Keratinocyte (primary cell): Measurements from ENCODE around the gene SLC25A13. TPM values are rescaled to one million over a fixed set of nuclear protein-coding genes. Genes with fewer than 3 reads are reported as not detected.

Experiments
- DNase-seq: peaks from one replicate; pipeline ENCODE4 v3.0.0-alpha.2; 2011; ENCODE audit warnings: low read depth, missing footprints, low spot score
- FAIRE-seq: peaks from 2 replicates; lab custom pipeline; 2011; peaks lifted over from hg19 to GRCh38; lab: Jason Lieb, UNC
- H2AFZ ChIP-seq: 2 replicates; pipeline ENCODE4 v1.6.0; 2012; ENCODE audit warnings: low read length, control low read depth, inconsistent platforms; ENCODE audit not compliant: control insufficient read depth
- H3K27ac ChIP-seq: 2 replicates; pipeline ENCODE4 v1.5.1; 2011; ENCODE audit warnings: low read length; ENCODE audit not compliant: control insufficient read depth, insufficient read depth
- H3K27me3 ChIP-seq: 3 replicates; pipeline ENCODE4 v1.6.0; 2011; ENCODE audit warnings: low read length; ENCODE audit not compliant: control insufficient read depth, insufficient read depth; ENCODE audit errors: extremely low read depth
- H3K36me3 ChIP-seq, 2 experiments: 2 replicates in 1 of 2; 3 replicates in 1 of 2; pipeline ENCODE4 v1.5.1; 2011; ENCODE audit warnings: low read length in 2 of 2, mild to moderate bottlenecking in 1 of 2; ENCODE audit not compliant: control insufficient read depth in 2 of 2, insufficient read depth in 2 of 2; ENCODE audit errors: extremely low read depth in 1 of 2
- H3K4me1 ChIP-seq: 3 replicates; pipeline ENCODE4 v1.5.1; 2011; ENCODE audit warnings: low read length; ENCODE audit not compliant: control insufficient read depth, insufficient read depth; ENCODE audit errors: extremely low read depth
- H3K4me2 ChIP-seq: 3 replicates; pipeline ENCODE4 v1.6.0; 2011; ENCODE audit warnings: low read depth, low read length; ENCODE audit not compliant: control insufficient read depth, insufficient read depth; ENCODE audit errors: extremely low read depth
- H3K4me3 ChIP-seq, 3 experiments: fragments of 200-600 bp in 1 of 3; sonication (generic) in 1 of 3; 2 replicates in 2 of 3; 3 replicates in 1 of 3; pipeline ENCODE4 v1.5.1; 2011 to 2016; ENCODE audit warnings: low read length in 3 of 3, mild to moderate bottlenecking in 3 of 3, control low read depth in 2 of 3, inconsistent platforms in 1 of 3, low read depth in 1 of 3, mixed read lengths in 1 of 3, mixed run types in 1 of 3, moderate library complexity in 1 of 3; ENCODE audit not compliant: control insufficient read depth in 2 of 3, insufficient read depth in 2 of 3; ENCODE audit errors: extremely low read depth in 1 of 3
- H3K79me2 ChIP-seq: 2 replicates; pipeline ENCODE4 v1.6.0; 2012; ENCODE audit warnings: low read length; ENCODE audit not compliant: control insufficient read depth, insufficient read depth
- H3K9ac ChIP-seq: 3 replicates; pipeline ENCODE4 v1.6.0; 2011; ENCODE audit warnings: low read length; ENCODE audit not compliant: control insufficient read depth, insufficient read depth; ENCODE audit errors: extremely low read depth
- H3K9me1 ChIP-seq: 3 replicates; pipeline ENCODE4 v1.6.0; 2011; ENCODE audit warnings: low read length; ENCODE audit not compliant: control insufficient read depth, insufficient read depth; ENCODE audit errors: extremely low read depth
- H3K9me3 ChIP-seq: 2 replicates; pipeline ENCODE4 v1.5.1; 2012; ENCODE audit warnings: low read depth, low read length; ENCODE audit not compliant: control insufficient read depth
- H4K20me1 ChIP-seq: 3 replicates; pipeline ENCODE4 v1.6.0; 2011; ENCODE audit warnings: low read length; ENCODE audit not compliant: control insufficient read depth, insufficient read depth; ENCODE audit errors: extremely low read depth
- EZH2 ChIP-seq: IDR thresholded peaks from one replicate; pipeline ENCODE4 v1.6.1; 2012; ENCODE audit warnings: inconsistent platforms, mild to moderate bottlenecking, low read length, moderate library complexity
- dilution Hi-C: fragments of 300-500 bp; cut with MboI; formaldehyde crosslinking; loops from one replicate; pipeline ENCODE4 v1.7.0; 2020; ENCODE audit warnings: low sequenced_read_pairs; ENCODE audit not compliant: extremely low pct_ligation_motif_present
- polyA plus RNA-seq, 5 experiments: library from polyadenylated mRNA; depleted of rRNA in 3 of 5; stranded (reverse) in 3 of 5; stranded (forward) in 1 of 5; unstranded in 1 of 5; fragments of >200 nt; gene quantifications; 1 replicate in 1 of 5; 2 replicates in 3 of 5; 3 replicates in 1 of 5; pipeline versions ENCODE4 v1.2.1 to v1.2.3, GENCODE V29; 2011 to 2012; ENCODE audit warnings: missing spikeins in 2 of 5, low read depth in 1 of 5, low replicate concordance in 1 of 5
- TF ChIP-seq, protein P1 (sequence below), 3 experiments: IDR thresholded peaks in 1 of 3; conservative IDR thresholded peaks in 1 of 3; optimal IDR thresholded peaks in 1 of 3; 2 replicates in 2 of 3; 3 replicates in 1 of 3; pipeline versions ENCODE3 to v1.5.1; 2011; ENCODE audit warnings: low read length in 3 of 3, mild to moderate bottlenecking in 3 of 3, moderate library complexity in 2 of 3, control low read depth in 1 of 3, inconsistent platforms in 1 of 3; ENCODE audit not compliant: insufficient read depth in 2 of 3; ENCODE audit errors: extremely low read depth in 1 of 3

SLC25A13 gene
- polyA plus RNA-seq, 1 donor (not counting 4 experiments of a cell fraction or from before 2014, with no cell fraction given), result 29.4 TPM

DNA sequence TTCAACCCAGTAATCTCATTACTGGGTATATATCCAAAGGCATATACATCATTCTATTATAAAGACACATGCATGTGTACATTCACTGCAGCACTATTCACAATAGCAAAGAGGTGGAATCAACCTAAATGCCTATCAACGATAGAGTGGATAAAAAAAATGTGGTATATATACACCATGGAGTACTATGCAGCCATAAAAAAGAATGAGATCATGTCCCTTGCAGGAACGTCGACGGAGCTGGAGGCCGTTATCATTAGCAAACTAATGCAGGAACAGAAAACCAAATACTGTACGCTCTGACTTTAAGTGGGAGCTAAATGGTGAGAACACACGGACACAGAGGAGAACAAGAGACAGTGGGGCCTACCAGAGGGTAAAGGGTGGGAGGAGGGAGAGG is 105.5 kb downstream of the SLC25A13 start:
- dilution Hi-C loops, result no loop called here
- H3K4me2 ChIP-seq, result no peak overlapping the region
- no peak overlapping the region for H3K4me3 ChIP-seq
- no peaks in the 10 kb centered on the region for H3K79me2 ChIP-seq
- no peaks in the 10 kb centered on the region for H3K27me3 ChIP-seq
- no peak overlapping the region for H3K9ac ChIP-seq
- H3K36me3 ChIP-seq, result no peaks in the 10 kb centered on the region
- H3K27ac ChIP-seq, result no peak overlapping the region
- H3K9me1 ChIP-seq, result no peaks in the 10 kb centered on the region
- H3K4me1 ChIP-seq, result peaks cover 20% of the 10 kb centered on the region
- H4K20me1 ChIP-seq, result no peaks in the 10 kb centered on the region
- TF ChIP-seq, protein P1, sequence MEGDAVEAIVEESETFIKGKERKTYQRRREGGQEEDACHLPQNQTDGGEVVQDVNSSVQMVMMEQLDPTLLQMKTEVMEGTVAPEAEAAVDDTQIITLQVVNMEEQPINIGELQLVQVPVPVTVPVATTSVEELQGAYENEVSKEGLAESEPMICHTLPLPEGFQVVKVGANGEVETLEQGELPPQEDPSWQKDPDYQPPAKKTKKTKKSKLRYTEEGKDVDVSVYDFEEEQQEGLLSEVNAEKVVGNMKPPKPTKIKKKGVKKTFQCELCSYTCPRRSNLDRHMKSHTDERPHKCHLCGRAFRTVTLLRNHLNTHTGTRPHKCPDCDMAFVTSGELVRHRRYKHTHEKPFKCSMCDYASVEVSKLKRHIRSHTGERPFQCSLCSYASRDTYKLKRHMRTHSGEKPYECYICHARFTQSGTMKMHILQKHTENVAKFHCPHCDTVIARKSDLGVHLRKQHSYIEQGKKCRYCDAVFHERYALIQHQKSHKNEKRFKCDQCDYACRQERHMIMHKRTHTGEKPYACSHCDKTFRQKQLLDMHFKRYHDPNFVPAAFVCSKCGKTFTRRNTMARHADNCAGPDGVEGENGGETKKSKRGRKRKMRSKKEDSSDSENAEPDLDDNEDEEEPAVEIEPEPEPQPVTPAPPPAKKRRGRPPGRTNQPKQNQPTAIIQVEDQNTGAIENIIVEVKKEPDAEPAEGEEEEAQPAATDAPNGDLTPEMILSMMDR (optimal IDR thresholded peaks at IDR 0.05 in 1 of 3, IDR thresholded peaks at IDR 0.05 in 1 of 3, conservative IDR thresholded peaks at IDR 0.05 in 1 of 3; ENCODE audit: extremely low read depth in 1 of 3, insufficient read depth in 2 of 3, low read length in 3 of 3), result no peak
- TF ChIP-seq EZH2, result no peak
- DNase-seq (no peak), FAIRE-seq (no peak)
- no peak overlapping the region for H2AFZ ChIP-seq
- H3K9me3 ChIP-seq, result no peaks in the 10 kb centered on the region

DNA sequence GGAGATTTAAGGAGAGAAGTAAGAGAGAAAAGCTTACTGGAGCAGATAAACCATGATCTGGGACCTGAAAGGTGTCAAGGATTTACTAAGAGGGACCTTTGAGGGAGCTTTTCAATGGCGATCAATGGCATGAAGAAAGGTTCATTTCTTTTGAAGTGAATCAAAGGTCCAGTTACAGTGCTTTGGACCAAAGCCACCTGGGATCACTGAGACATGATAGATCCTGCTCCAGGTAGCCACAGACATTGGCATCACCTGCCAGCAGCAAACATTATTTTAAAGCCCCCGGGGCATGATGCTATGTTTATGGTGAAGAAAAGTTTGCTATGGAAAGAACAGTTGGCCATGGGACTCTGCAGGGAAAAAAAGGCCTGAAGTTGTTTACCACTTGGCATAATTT is 109.4 kb downstream of the SLC25A13 start:
- H3K9ac ChIP-seq, result no peak overlapping the region
- no peak for DNase-seq

More for the DNA sequence above, 109.4 kb downstream of the SLC25A13 start:
- Histone ChIP-seq H2AFZ (no peak overlapping the region), H3K27ac (no peak overlapping the region), H3K4me2 (no peak overlapping the region), H3K79me2 (no peaks in the 10 kb centered on the region), H3K36me3 (no peaks in the 10 kb centered on the region), H3K9me3 (no peaks in the 10 kb centered on the region), H4K20me1 (no peaks in the 10 kb centered on the region), H3K27me3 (no peaks in the 10 kb centered on the region), H3K4me3 (no peak overlapping the region), H3K9me1 (no peaks in the 10 kb centered on the region), H3K4me1 (peaks cover 6% of the 10 kb centered on the region)
- dilution Hi-C loops, result no loop called here
- FAIRE-seq, result no peak
- TF ChIP-seq EZH2, result no peak
- TF ChIP-seq, protein P1 (optimal IDR thresholded peaks at IDR 0.05 in 1 of 3, IDR thresholded peaks at IDR 0.05 in 1 of 3, conservative IDR thresholded peaks at IDR 0.05 in 1 of 3; ENCODE audit: extremely low read depth in 1 of 3, insufficient read depth in 2 of 3, low read length in 3 of 3), result no peak
